Esophagus muscularis mucosa (tissue), 4 donors: ENCODE measurements around the gene ARPC1A. TPM values are rescaled to one million over a fixed set of nuclear protein-coding genes. Genes with fewer than 3 reads are reported as not detected.

Source experiments
- DNase-seq: peaks from one replicate; pipeline ENCODE4 v3.0.0-alpha.2; 2017; ENCODE audit errors: extremely low spot score
- H3K27ac ChIP-seq, 4 donors: fragments of 200-600 bp; sonication (generic); replicated peaks in 1 of 4; 1 replicate in 3 of 4; 2 replicates in 1 of 4; pipeline ENCODE4 v1.5.1; 2016 to 2019; ENCODE audit warnings: mild to moderate bottlenecking in 1 of 4
- H3K27me3 ChIP-seq, 4 donors: fragments of 200-600 bp; sonication (generic); one replicate each; pipeline versions ENCODE4 v1.5.1 to v1.6.0; 2016 to 2019
- H3K36me3 ChIP-seq, 4 donors: fragments of 200-600 bp; sonication (generic); one replicate each; pipeline ENCODE4 v1.5.1; 2016 to 2019
- H3K4me1 ChIP-seq, 4 donors: fragments of 200-600 bp; sonication (generic); one replicate each; pipeline ENCODE4 v1.5.1; 2016 to 2019
- H3K4me3 ChIP-seq, 4 donors: fragments of 200-600 bp; sonication (generic); 1 replicate in 2 of 4; 2 replicates in 2 of 4; pipeline ENCODE4 v1.5.1; 2016 to 2019; ENCODE audit warnings: mild to moderate bottlenecking in 4 of 4, moderate library complexity in 1 of 4
- H3K9me3 ChIP-seq, 4 donors: fragments of 200-600 bp; sonication (generic); 1 replicate in 3 of 4; 2 replicates in 1 of 4; pipeline ENCODE4 v1.5.1; 2016 to 2019
- CTCF ChIP-seq, 3 experiments: fragments of 200-600 bp in 2 of 3; fragments of 450-650 bp in 1 of 3; sonication (generic) in 2 of 3; IDR thresholded peaks; one replicate each; pipeline ENCODE4 v1.5.1; 2017 to 2019; ENCODE audit warnings: antibody characterized with exemption in 3 of 3, mild to moderate bottlenecking in 2 of 3, moderate library complexity in 1 of 3
- EP300 ChIP-seq: sonication (generic); formaldehyde crosslinking; IDR thresholded peaks from one replicate; pipeline ENCODE4 v1.6.1; 2017; ENCODE audit warnings: antibody characterized with exemption
- POLR2A ChIP-seq: fragments of 450-650 bp; IDR thresholded peaks from one replicate; pipeline ENCODE4 v1.6.1; 2017; ENCODE audit warnings: antibody characterized with exemption, moderate library complexity, mild to moderate bottlenecking, low read depth
- POLR2AphosphoS5 ChIP-seq, 2 donors: sonication (generic); formaldehyde crosslinking; IDR thresholded peaks; one replicate each; pipeline ENCODE4 v1.6.1; 2017; ENCODE audit warnings: antibody characterized with exemption in 2 of 2
- WGBS: methylation state at CpG from one replicate; pipeline ENCODE4 v1.1.5; 2018; 5-methylcytosine and 5-hydroxymethylcytosine counted together
- intact Hi-C: fragments of 100-400 bp; cut with DNase I; formaldehyde crosslinking; loops from one replicate; pipeline ENCODE4 v1.15.1; 2023
- total RNA-seq, 4 donors: library from RNA; depleted of rRNA; stranded (reverse); fragments of >200 nt; gene quantifications; one replicate each; pipeline versions ENCODE4 v1.1.0 to v1.2.1, GENCODE V29; 2016

Gene ARPC1A
- total RNA-seq, 4 donors from 2014 or later = 83.1 to 105 (median 99.8) TPM

GRCh38 chr7:99362801-99363200, 37.1 kb downstream of the ARPC1A start:
- 66% methylated on average over 3 of the region's 3 CpGs for WGBS
- no peak for DNase-seq
- Histone ChIP-seq H3K9me3 (no peaks in the 10 kb centered on the region), H3K4me3 (no peak overlapping the region), H3K4me1 (no peaks in the 10 kb centered on the region), H3K27ac (no peak overlapping the region), H3K36me3 (peaks cover 70 to 100% (median 97%) of the 10 kb centered on the region in 4 donors), H3K27me3 (no peaks in the 10 kb centered on the region)
- intact Hi-C loops = no loop called here
- TF ChIP-seq POLR2A (no peak), POLR2AphosphoS5 (IDR thresholded peaks at IDR 0.05) (no peak), EP300 (no peak), CTCF (IDR thresholded peaks at IDR 0.05) (no peak)

GRCh38 chr7:99363286-99363685, 37.6 kb downstream of the ARPC1A start:
- WGBS = 91% methylated on average over 5 of the region's 5 CpGs
- intact Hi-C loops = no loop called here
- Histone ChIP-seq H3K4me1 (no peaks in the 10 kb centered on the region), H3K27ac (no peak overlapping the region), H3K4me3 (no peak overlapping the region), H3K9me3 (no peaks in the 10 kb centered on the region), H3K27me3 (no peaks in the 10 kb centered on the region), H3K36me3 (peaks cover 65 to 96% (median 93%) of the 10 kb centered on the region in 4 donors)
- no peak for DNase-seq
- TF ChIP-seq POLR2A = no peak
- TF ChIP-seq POLR2AphosphoS5 (IDR thresholded peaks at IDR 0.05) = no peak
- TF ChIP-seq CTCF (IDR thresholded peaks at IDR 0.05) = no peak
- TF ChIP-seq EP300 = no peak

GRCh38 chr7:99365318-99366141, 39.8 kb downstream of the ARPC1A start:
- 82% methylated on average over 17 of the region's 17 CpGs for WGBS
- intact Hi-C loops = loop anchor here (5.0 kb wide), 1 partner anchor 42 kb away; the partner anchor contains the start of genes BUD31 and PDAP1
- DNase-seq = no peak

GRCh38 chr7:99366646-99367045, 40.9 kb downstream of the ARPC1A start:
- 74% methylated on average over 8 of the region's 11 CpGs for WGBS
- DNase-seq = no peak
- Histone ChIP-seq H3K4me1 (peaks cover 0 to 13% (median 4%) of the 10 kb centered on the region in 4 donors), H3K27me3 (no peaks in the 10 kb centered on the region), H3K9me3 (no peaks in the 10 kb centered on the region), H3K36me3 (peaks cover 35 to 75% (median 64%) of the 10 kb centered on the region in 4 donors), H3K27ac (no peak overlapping the region), H3K4me3 (no peak overlapping the region)
- intact Hi-C loops = loop anchor here (5.0 kb wide), 1 partner anchor 41 kb away; the partner anchor contains the start of genes BUD31 and PDAP1
- no peak for TF ChIP-seq CTCF (IDR thresholded peaks at IDR 0.05)
- TF ChIP-seq POLR2AphosphoS5 (IDR thresholded peaks at IDR 0.05) = no peak
- TF ChIP-seq POLR2A = no peak
- TF ChIP-seq EP300 = no peak

More at GRCh38 chr7:99365318-99366141, 39.8 kb downstream of the ARPC1A start:
- Histone ChIP-seq H3K4me1 (peaks cover 0 to 6% (median 2%) of the 10 kb centered on the region in 4 donors), H3K27ac (no peak overlapping the region), H3K9me3 (no peaks in the 10 kb centered on the region), H3K36me3 (peaks cover 43 to 86% (median 75%) of the 10 kb centered on the region in 4 donors), H3K27me3 (no peaks in the 10 kb centered on the region), H3K4me3 (no peak overlapping the region)
- peak; percentile 46 to 62 (median 46) for TF ChIP-seq CTCF (IDR thresholded peaks at IDR 0.05)
- no peak for TF ChIP-seq POLR2AphosphoS5 (IDR thresholded peaks at IDR 0.05)
- no peak for TF ChIP-seq EP300
